Measurements from ENCODE around the gene TREX2. TPM values are rescaled to one million over a fixed set of nuclear protein-coding genes. Genes with fewer than 3 reads are reported as not detected.

Gene TREX2
- polyA plus RNA-seq, 1 of the 3 experiments (the other 2 are of a cell fraction), result 0.76 TPM

DNA sequence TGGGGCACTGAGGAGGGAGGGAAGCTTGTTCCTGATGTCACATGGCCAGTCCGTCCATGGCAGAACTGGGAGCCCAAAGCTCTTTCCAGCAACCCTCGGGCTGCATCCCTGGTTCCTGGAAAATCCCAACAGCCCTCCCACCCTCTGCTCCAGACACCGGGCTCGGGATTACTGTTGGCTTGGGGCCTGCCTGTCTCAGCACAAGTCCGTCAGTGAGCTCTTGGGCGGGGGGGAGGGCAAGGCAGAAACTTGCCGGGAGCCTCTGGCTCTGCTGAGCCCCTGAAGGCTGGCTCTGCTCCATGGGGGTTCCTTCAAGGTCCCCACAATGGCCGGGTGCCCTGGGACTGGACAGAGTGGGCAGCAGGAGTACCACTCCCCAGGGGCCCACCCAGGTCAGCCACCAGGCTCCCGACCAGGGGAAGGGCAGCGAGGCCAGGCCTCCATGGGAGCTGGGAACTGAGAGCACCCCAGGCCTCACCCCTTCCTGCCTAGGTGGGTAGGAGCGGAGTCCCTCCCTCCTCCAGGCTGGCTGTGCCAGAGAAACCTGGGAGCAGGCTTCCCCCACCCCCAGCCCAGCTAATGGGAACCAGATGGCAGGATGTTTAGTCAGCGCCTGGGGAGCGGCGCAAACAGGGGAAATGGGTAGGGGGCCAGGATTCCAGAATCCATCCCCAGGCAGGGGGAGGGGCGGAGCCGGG is 31.0 kb upstream of the TREX2 start:
- Histone ChIP-seq H3F3A (replicated peaks; ENCODE audit: insufficient read depth) (no peaks in the 10 kb centered on the region), H3K36me3 (replicated peaks in 1 of 2; ENCODE audit: control insufficient read depth in 1 of 2, insufficient read depth in 2 of 2, low read length in 1 of 2) (no peaks in the 10 kb centered on the region), H3K9me3 (no peaks in the 10 kb centered on the region), H2AFZ (ENCODE audit: low read depth) (peak overlapping the region; percentile 69; the same call in 1 of the 2 replicates), H4K20me1 (ENCODE audit: insufficient read depth) (no peaks in the 10 kb centered on the region), H3K79me2 (ENCODE audit: insufficient read depth) (no peaks in the 10 kb centered on the region), H3K9ac (peak overlapping the region; percentile 49; the same call in 1 of the 2 replicates), H3K4me3 (ENCODE audit: low read depth in 2 of 2, low read length in 1 of 2) (no peak overlapping the region), H3K4me2 (peak overlapping the region; percentile 54; the same call in 1 of the 2 replicates), H3K4me1 (ENCODE audit: control insufficient read depth in 1 of 2, insufficient read depth in 2 of 2, low read depth in 1 of 2, low read length in 1 of 2) (peaks cover 21 to 41% of the 10 kb centered on the region in 2 experiments; a peak in 3 of 4 replicates), H3K27me3 (ENCODE audit: insufficient read depth) (no peaks in the 10 kb centered on the region), H3K27ac (ENCODE audit: low read depth in 2 of 2, low read length in 1 of 2) (peak overlapping the region; percentile 72 to 94), H3K9me2 (no peaks in the 10 kb centered on the region)
- DNase-seq, result peak; percentile 89
- POLR2A ChIA-PET, result interaction anchor here (0.7 to 2.4 kb wide), 4 partner anchors 14 to 61 kb away, joined by 3 to 13 read pairs (median 4); no protein-coding TSS in a partner anchor
- CTCF ChIA-PET, result interaction anchor here (0.9 to 11.6 kb wide), 5 partner anchors 9 to 52 kb away, joined by 4 to 203 read pairs (median 10); no protein-coding TSS in a partner anchor
- whole genome bisulfite sequencing (ENCODE audit: low lambda C conversion rate), result 12% methylated on average over 6 of the region's 16 CpGs
- TF ChIP-seq, protein P1, sequence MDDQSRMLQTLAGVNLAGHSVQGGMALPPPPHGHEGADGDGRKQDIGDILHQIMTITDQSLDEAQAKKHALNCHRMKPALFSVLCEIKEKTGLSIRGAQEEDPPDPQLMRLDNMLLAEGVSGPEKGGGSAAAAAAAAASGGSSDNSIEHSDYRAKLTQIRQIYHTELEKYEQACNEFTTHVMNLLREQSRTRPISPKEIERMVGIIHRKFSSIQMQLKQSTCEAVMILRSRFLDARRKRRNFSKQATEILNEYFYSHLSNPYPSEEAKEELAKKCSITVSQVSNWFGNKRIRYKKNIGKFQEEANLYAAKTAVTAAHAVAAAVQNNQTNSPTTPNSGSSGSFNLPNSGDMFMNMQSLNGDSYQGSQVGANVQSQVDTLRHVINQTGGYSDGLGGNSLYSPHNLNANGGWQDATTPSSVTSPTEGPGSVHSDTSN (IDR thresholded peaks at IDR 0.05), result 0 out of 2 replicates have a peak, but pooled peaks have one; percentile 17
- peak; percentile 27; the same call in 1 of the 2 replicates for TF ChIP-seq TAF1 (IDR thresholded peaks at IDR 0.05; ENCODE audit: borderline replicate concordance, low read depth, low read length)
- TF ChIP-seq JUND (IDR thresholded peaks at IDR 0.05), result no peak; the same call in 1 of the 2 replicates
- peak; percentile 24 to 89 for TF ChIP-seq EP300 (IDR thresholded peaks at IDR 0.05; ENCODE audit: borderline replicate concordance in 1 of 2, low read depth in 1 of 2, low read length in 1 of 2)
- TF ChIP-seq SMC3 (IDR thresholded peaks at IDR 0.05; ENCODE audit: low read depth, low read length), result no peak
- TF ChIP-seq USF2 (IDR thresholded peaks at IDR 0.05; ENCODE audit: borderline replicate concordance, low read depth, low read length), result no peak
- TF ChIP-seq USF1 (IDR thresholded peaks at IDR 0.05; ENCODE audit: borderline replicate concordance, low read depth), result no peak
- peak; percentile 74 for TF ChIP-seq NFIC (IDR thresholded peaks at IDR 0.05; ENCODE audit: borderline replicate concordance)
- no peak for TF ChIP-seq GATA2 (CRISPR knock-in tag; IDR thresholded peaks at IDR 0.05)
- TF ChIP-seq SIN3A (IDR thresholded peaks at IDR 0.05; ENCODE audit: borderline replicate concordance, low read depth, low read length), result no peak
- TF ChIP-seq RFX5 (IDR thresholded peaks at IDR 0.05; ENCODE audit: low read length), result no peak
- TF ChIP-seq MAX (IDR thresholded peaks at IDR 0.05; ENCODE audit: low read depth), result 0 out of 2 replicates have a peak, but pooled peaks have one; percentile 10
- peak; percentile 29; the same call in 1 of the 2 replicates for TF ChIP-seq RCOR1 (IDR thresholded peaks at IDR 0.05; ENCODE audit: low read length)
- no peak; the same call in 1 of the 2 replicates for TF ChIP-seq FOSL2 (IDR thresholded peaks at IDR 0.05; ENCODE audit: borderline replicate concordance, low read depth)
- TF ChIP-seq CHD2 (IDR thresholded peaks at IDR 0.05; ENCODE audit: low read length, partially characterized antibody), result peak; percentile 72
- TF ChIP-seq IRF3 (IDR thresholded peaks at IDR 0.05; ENCODE audit: low read depth, low read length), result no peak
- no peak for TF ChIP-seq YY1 (IDR thresholded peaks at IDR 0.05; ENCODE audit: low read depth)
- TF ChIP-seq RXRA (IDR thresholded peaks at IDR 0.05; ENCODE audit: borderline replicate concordance, low read depth), result no peak
- no peak for TF ChIP-seq EZH2phosphoT487 (IDR thresholded peaks at IDR 0.05; ENCODE audit: borderline replicate concordance, low read depth)
- no peak for TF ChIP-seq GABPA (IDR thresholded peaks at IDR 0.05; ENCODE audit: low read depth)
- no peak for TF ChIP-seq FOXJ3 (CRISPR knock-in tag; IDR thresholded peaks at IDR 0.05)
- peak; percentile 99 for TF ChIP-seq TCF12 (IDR thresholded peaks at IDR 0.05)
- TF ChIP-seq, protein P2, sequence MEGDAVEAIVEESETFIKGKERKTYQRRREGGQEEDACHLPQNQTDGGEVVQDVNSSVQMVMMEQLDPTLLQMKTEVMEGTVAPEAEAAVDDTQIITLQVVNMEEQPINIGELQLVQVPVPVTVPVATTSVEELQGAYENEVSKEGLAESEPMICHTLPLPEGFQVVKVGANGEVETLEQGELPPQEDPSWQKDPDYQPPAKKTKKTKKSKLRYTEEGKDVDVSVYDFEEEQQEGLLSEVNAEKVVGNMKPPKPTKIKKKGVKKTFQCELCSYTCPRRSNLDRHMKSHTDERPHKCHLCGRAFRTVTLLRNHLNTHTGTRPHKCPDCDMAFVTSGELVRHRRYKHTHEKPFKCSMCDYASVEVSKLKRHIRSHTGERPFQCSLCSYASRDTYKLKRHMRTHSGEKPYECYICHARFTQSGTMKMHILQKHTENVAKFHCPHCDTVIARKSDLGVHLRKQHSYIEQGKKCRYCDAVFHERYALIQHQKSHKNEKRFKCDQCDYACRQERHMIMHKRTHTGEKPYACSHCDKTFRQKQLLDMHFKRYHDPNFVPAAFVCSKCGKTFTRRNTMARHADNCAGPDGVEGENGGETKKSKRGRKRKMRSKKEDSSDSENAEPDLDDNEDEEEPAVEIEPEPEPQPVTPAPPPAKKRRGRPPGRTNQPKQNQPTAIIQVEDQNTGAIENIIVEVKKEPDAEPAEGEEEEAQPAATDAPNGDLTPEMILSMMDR (IDR thresholded peaks at IDR 0.05), result no peak
- TF ChIP-seq TEAD4 (IDR thresholded peaks at IDR 0.05; ENCODE audit: borderline replicate concordance, insufficient read depth), result peak; percentile 65; the same call in 1 of the 2 replicates
